HG03039 (cell line): ENCODE measurements around the gene MAP4.

Experiments used
- ATAC-seq: cut with Tn5 transposase; IDR thresholded peaks from one replicate; pipeline ENCODE4 v1.9.1; 2021; ENCODE audit warnings: mild to moderate bottlenecking, moderate library complexity; ENCODE audit not compliant: unreplicated experiment

The MAP4 gene

GRCh38 chr3:47976135-47976732 lies 40.0 kb downstream of the MAP4 start:
- no peak for ATAC-seq

- ATAC-seq, result no peak
Observed at GRCh38 chr3:47974974-47975470, 41.2 kb downstream of the MAP4 start.

GRCh38 chr3:47971081-47971480 lies 45.1 kb downstream of the MAP4 start:
- no peak for ATAC-seq

- no peak for ATAC-seq
Observed at GRCh38 chr3:47964740-47965139, 51.5 kb downstream of the MAP4 start.

- no peak for ATAC-seq
Observed at GRCh38 chr3:47961815-47962606, 54.2 kb downstream of the MAP4 start.

GRCh38 chr3:47961036-47961435 lies 55.2 kb downstream of the MAP4 start:
- ATAC-seq, result no peak

GRCh38 chr3:47956521-47956920 lies 59.7 kb downstream of the MAP4 start:
- no peak for ATAC-seq

- ATAC-seq, result no peak
Observed at GRCh38 chr3:47954567-47954966, 61.6 kb downstream of the MAP4 start.

- no peak for ATAC-seq
Observed at GRCh38 chr3:47950453-47951169, 65.6 kb downstream of the MAP4 start.

GRCh38 chr3:47949979-47950378 lies 66.2 kb downstream of the MAP4 start:
- no peak for ATAC-seq

- no peak for ATAC-seq
Observed at GRCh38 chr3:47940232-47940631, 76.0 kb downstream of the MAP4 start.

- ATAC-seq, result no peak
Observed at GRCh38 chr3:47932421-47932820, 83.8 kb downstream of the MAP4 start.

GRCh38 chr3:47930979-47931378 lies 85.2 kb downstream of the MAP4 start:
- ATAC-seq, result no peak

GRCh38 chr3:47916696-47917095 lies 99.5 kb downstream of the MAP4 start:
- ATAC-seq, result no peak

- ATAC-seq, result no peak
Observed at GRCh38 chr3:47916201-47916600, 100.0 kb downstream of the MAP4 start.

- ATAC-seq, result no peak
Observed at GRCh38 chr3:47912006-47912504, 104.2 kb downstream of the MAP4 start.

- no peak for ATAC-seq
Observed at GRCh38 chr3:47910777-47911440, 105.3 kb downstream of the MAP4 start.

GRCh38 chr3:47910233-47910632 lies 106.0 kb downstream of the MAP4 start:
- ATAC-seq, result no peak

GRCh38 chr3:47909607-47910006 lies 106.6 kb downstream of the MAP4 start:
- ATAC-seq, result no peak

- no peak for ATAC-seq
Observed at GRCh38 chr3:47908744-47909143, 107.5 kb downstream of the MAP4 start.

- no peak for ATAC-seq
Observed at GRCh38 chr3:47907784-47908183, 108.4 kb downstream of the MAP4 start.
